Kidney epithelial cell (primary cell): ENCODE data around the gene MYOCD. TPM values are rescaled to one million over a fixed set of nuclear protein-coding genes. Genes with fewer than 3 reads are reported as not detected.

Experiments
- DNase-seq: peaks from one replicate; pipeline ENCODE4 v3.0.0-alpha.2; 2010; ENCODE audit warnings: low read depth
- H3K27me3 ChIP-seq: 2 replicates; pipeline ENCODE4 v1.6.0; 2011; ENCODE audit warnings: low read length; ENCODE audit not compliant: control insufficient read depth, insufficient read depth
- H3K36me3 ChIP-seq: 2 replicates; pipeline ENCODE4 v1.5.1; 2011; ENCODE audit warnings: low read length; ENCODE audit not compliant: control insufficient read depth, insufficient read depth
- H3K4me3 ChIP-seq: 2 replicates; pipeline ENCODE4 v1.5.1; 2011; ENCODE audit warnings: low read depth, mild to moderate bottlenecking, control low read depth, low read length
- CTCF ChIP-seq: IDR thresholded peaks from 2 replicates; pipeline ENCODE4 v1.5.1; 2011; ENCODE audit warnings: mild to moderate bottlenecking, moderate library complexity, low read length, control low read depth, inconsistent platforms; ENCODE audit not compliant: insufficient read depth, poor library complexity, severe bottlenecking
- total RNA-seq: library from RNA; depleted of rRNA; stranded (reverse); fragments of >200 nt; gene quantifications from 2 replicates; pipeline ENCODE4 v1.2.3, GENCODE V29; 2015

Gene MYOCD
- total RNA-seq, 1 donor from 2014 or later, result 2.1 TPM

- no peak for DNase-seq
- peaks cover 2% of the 10 kb centered on the region for H3K27me3 ChIP-seq
- H3K4me3 ChIP-seq, result no peak overlapping the region
- no peaks in the 10 kb centered on the region for H3K36me3 ChIP-seq
- TF ChIP-seq CTCF, result no peak
Measured at GRCh38 chr17:12680407-12680897, 14.8 kb downstream of the MYOCD start.

DNA sequence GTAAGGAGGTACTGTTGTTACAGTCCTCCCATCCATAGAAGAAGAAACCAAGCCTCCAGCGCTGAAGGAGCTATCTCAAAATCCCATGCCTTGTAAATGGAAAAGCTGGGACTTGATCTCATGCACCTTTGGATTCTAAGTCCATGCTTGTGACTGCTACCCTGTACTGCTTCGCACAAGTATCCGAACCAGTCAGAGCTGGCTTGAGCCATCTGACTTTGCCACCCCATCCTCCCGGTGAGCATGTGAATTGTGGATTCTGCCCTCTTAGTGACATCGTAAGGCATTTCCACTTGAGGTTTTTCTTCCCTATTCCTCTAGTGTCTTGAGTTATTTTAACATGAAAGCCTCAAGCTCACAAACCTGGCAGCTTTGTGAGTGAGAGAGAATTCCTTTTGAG lies 15.3 kb downstream of the MYOCD start:
- TF ChIP-seq CTCF, result no peak
- Histone ChIP-seq H3K4me3 (no peak overlapping the region), H3K27me3 (peaks cover 2% of the 10 kb centered on the region), H3K36me3 (no peaks in the 10 kb centered on the region)
- no peak for DNase-seq

- H3K27me3 ChIP-seq, result peaks cover 2% of the 10 kb centered on the region
- no peak for DNase-seq
- H3K36me3 ChIP-seq, result no peaks in the 10 kb centered on the region
- TF ChIP-seq CTCF, result no peak
- no peak overlapping the region for H3K4me3 ChIP-seq
Measured at GRCh38 chr17:12683299-12683698, 17.6 kb downstream of the MYOCD start.

- no peak for DNase-seq
- no peak for TF ChIP-seq CTCF
- Histone ChIP-seq H3K27me3 (no peaks in the 10 kb centered on the region), H3K36me3 (no peaks in the 10 kb centered on the region), H3K4me3 (no peak overlapping the region)
Measured at GRCh38 chr17:12686486-12686885, 20.8 kb downstream of the MYOCD start.

GRCh38 chr17:12688382-12688781 lies 22.7 kb downstream of the MYOCD start:
- H3K4me3 ChIP-seq, result no peak overlapping the region
- no peaks in the 10 kb centered on the region for H3K36me3 ChIP-seq
- no peak for DNase-seq
- TF ChIP-seq CTCF, result no peak
- H3K27me3 ChIP-seq, result no peaks in the 10 kb centered on the region

- Histone ChIP-seq H3K27me3 (no peaks in the 10 kb centered on the region), H3K36me3 (no peaks in the 10 kb centered on the region), H3K4me3 (no peak overlapping the region)
- no peak for DNase-seq
- no peak for TF ChIP-seq CTCF
Measured at GRCh38 chr17:12691173-12691572, 25.5 kb downstream of the MYOCD start.
